Activated CD4-positive, CD25-positive, alpha-beta regulatory T cell treated with anti-CD3 and anti-CD28 coated beads, Interleukin-2, amount 50 U/mL, for 16 hours (primary cell): ENCODE results near the gene MAD1L1.

ENCODE experiments used
- DNase-seq: peaks from one replicate; pipeline ENCODE4 v3.0.0-alpha.2; 2020; ENCODE audit warnings: low read depth, low spot score

MAD1L1 gene

DNA sequence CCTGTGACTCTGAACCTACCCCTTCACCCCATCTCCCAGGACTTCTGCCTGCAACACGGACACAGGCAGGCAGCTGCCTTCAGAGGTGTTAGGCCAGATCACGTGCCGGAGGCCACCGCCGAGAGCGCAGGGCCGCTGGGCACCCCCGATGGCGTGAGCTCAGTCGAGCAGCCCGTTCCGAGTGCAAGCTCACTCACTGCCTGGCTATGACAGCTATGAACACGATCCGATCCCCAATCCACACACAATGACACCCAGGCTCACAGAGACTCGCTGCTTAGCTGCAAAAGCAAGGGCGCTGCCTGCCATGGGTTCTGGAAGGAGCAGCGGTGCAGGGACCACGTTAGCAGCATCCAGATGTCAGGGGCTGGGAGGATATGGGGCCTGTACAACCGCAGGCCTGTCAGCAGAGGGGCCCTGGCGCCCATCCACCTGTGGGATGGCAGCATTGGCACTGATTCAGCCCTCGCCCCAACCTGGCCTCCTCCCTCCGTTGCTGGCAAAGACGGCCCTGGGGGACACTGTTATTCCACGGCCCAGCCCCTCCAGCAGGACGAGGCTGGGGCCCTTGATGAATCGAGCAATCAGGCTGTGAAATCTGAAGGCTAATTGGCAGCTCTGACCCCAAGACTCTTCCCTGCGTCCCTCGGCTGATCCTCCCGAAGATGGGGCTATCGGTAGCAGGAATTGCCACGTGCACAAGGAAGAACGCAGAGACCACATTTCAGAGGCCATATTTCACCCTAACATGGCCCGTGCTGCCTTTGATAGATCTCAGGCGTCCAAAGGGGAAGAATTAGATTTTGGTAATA lies 332.6 kb downstream of the MAD1L1 start:
- no peak for DNase-seq

DNA sequence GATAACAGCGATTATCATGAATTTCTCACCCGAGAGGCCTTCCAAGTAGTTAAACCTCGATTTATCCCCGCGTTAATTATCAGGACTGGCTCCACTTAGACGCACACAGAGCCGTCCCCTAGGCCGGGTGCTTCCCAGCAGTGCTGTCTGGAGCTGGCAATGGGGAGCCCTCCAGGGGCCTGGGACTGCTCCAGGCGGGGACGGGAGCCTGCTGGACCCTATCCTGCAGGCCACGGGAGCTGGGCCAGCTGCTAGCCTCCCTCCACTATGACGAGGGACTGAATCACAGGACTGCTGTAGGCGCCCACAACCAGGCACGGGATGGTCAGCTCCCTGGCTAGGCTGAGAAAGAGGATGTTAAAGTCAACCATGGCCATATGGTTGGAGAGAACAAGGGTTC lies 333.5 kb downstream of the MAD1L1 start:
- DNase-seq: no peak

DNA sequence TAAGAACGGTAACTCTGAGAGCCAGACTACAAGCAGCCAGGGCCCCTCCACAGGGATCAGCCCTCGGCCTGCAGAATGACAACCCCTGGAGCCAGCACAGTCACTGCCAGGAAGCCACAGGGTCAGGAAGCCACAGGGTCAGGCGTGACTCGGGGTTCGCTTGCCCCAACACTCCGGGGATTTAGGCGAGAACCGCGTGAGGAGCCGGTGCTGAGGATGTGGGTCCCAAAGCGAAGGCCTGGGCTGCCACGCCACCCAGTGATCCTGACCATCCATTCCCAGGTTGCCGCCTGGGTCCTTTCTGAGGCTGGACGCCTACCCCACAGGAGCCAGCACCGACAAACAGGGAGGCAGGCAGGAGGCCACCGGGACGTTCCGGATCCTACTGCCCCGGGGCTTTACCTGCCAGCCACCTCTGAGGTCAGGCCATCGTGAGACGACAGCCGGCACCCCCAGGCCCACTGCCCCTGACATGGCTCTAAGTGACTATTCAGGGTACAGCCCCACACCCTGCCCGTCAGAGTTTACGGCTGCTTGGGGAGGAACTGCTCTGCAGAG lies 334.0 kb downstream of the MAD1L1 start:
- DNase-seq: no peak

DNA sequence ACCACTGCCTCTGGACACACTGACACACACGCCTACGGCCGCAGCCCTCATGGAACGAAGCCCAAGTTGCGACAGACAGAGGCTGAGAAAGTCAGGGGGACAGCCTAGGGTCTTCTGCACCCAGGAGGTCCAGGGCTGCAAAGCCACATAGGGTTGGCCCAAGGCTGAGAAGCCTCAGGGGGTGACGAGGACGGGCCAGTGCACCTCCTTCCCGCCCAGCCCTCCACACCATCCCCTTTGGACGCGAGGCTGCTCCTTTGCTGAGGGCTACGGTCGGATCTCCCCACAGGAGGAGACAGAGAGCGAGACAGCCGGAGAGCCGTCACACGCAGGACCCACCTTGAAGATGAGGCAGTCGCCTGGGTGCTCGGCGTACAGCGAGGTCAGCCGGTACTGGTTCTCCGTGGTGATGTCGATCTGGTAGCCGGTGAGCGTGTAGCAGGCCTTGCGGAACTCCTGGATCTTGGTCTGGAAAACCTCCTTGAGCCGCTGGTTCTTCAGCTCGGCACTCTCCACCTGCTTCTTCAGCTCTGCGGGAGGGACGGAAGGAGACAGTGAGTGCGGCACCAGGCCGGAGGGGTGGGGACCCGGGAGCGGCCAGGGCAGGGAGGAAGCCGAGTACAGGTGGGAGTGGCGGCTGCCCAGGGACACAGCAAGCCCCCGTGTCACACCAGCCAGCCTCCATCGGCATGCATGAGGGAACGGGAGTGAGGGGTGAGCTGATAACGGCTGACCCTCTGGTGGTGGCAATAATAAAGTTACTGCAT lies 334.7 kb downstream of the MAD1L1 start:
- DNase-seq: no peak

DNA sequence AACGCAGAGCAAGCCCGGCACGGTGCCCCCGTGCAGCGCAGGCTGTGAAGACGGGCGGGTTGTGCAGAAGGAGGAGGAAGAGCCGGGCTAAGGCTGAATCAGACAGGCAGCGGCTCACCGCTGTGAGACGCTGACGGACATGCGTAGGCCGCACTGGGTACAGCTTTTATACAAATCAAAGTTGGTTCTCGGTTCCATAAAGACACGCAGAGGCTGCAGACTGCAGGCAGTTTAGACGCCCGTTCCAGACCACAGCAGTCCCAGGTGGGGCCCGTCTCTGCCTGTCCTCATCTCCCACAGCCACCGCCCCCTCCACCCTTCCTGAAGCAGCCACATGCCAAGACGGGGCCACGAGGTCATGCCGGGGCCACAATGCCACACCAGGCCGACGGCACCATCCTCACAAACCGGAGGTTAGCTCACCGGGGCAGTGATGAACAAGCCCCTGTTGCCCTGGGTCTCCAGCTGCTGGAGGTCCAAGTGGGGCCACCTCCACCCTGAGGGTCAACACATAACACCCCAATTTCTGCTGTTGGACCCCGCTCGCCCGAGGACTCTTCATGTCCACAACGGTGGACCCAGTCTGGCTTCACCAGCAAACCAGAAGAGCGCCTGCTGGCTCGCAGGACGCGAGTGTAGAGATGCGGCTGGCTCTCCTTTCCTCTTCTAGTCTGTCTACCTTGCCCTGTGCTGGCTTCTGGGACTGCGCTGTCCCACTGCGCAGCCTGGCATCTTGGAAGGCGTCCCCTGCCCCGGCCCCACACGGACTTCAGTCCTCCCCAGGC lies 335.5 kb downstream of the MAD1L1 start:
- DNase-seq: no peak

DNA sequence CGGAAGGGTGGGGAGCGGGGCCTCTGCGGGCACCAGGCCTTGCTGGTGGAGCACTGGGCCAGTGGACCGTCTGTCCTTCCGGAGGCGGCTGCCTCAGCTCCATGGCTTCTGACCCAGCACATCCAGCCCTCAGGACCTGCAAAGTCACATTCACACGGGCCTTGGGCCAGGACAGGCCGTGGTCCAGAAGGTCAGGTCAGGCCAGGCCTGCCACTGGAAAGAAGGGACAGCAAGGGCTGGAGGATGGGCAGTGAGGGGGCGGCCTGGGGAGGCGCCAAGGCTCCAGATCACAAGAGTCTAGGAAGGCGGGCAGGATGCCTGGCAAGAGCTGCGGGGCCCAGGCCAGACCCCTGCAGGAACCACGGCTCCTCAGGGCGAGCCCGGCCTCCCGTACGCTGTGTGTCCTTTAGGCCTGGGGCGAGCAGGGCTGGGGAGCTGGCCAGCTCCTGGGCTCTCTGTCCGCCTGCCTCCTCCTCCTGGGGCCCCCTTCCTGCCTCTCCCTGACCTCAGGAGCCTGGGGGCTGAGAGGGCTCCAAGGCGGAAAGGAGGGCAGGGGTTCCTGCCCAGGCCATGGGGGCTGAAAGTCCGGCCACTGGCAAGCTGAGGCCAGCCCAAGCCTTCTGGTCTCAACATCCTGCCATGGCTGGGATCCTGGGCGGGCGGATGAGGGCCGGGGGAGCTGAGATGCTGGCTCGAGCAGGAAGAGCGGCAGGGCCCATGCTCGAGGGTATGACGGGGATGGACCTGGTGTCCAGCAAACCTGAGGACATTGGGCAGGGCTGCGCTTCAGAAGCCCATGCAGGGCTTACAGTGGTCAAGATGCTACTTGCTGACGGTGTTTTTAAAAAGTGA lies 336.9 kb downstream of the MAD1L1 start:
- DNase-seq: no peak

DNA sequence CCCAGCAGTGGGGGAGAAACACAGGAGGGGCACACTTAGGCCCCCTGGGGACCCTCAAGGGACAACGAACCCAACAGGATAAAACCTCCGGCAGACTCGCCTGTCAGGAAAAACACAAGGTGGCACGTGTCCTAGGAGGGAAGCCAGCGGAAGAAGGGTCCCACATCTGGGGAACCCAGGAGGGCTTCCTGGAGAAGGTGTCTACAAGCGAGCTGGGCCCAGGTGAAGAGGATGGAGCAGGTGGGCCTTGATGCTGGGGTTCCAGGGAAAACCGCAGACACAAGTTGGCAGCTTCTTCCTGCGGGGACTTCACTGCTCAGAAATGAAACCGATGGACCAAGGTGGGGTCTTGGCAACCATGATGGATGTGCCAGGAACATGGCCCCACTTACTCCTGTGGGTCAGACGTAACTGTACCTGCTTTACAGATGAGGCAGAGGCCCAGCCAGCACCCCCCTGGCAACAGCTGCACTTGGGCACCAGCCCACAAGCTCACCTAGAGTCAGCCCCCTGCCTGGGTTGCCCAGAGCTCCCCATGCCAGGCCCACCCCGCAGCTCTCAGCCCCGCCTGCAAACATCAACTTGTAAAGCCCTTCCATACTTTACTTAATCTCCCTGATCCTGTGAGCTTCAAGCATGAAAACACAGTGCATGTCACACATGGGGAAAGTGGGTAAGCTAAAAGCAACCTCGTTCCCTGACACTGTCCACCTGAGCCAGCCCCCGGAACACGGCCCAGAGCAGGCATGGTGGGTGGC lies 337.7 kb downstream of the MAD1L1 start:
- no peak for DNase-seq

DNA sequence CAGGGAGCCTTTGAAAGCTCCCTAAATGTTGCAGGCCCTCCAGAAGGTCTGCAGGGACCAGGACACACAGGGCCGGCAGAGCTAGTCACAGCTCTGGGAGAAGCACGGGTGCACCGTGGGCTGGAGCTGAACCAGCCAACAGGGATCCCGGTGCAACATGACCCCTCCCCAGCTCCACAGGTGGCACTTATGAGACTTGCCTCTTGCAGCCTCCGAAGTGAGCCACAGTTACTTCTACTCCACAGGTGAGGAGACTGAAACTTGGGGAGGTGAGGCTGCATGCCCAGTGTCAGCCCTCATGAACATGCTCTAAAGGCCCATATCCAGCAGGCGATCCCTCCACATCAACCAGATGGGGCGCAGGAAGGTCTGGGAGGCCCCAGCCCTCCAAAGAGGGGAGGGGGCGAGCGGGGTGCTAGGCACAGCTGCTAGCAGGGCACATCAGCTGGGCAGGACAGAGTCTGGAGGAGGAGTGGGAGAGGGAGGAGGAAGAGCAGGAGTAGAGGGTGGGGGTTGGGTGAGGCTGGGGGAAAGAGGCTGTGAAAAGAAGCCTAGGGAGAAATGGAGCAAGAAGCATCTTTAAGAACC lies 338.3 kb downstream of the MAD1L1 start:
- no peak for DNase-seq

DNA sequence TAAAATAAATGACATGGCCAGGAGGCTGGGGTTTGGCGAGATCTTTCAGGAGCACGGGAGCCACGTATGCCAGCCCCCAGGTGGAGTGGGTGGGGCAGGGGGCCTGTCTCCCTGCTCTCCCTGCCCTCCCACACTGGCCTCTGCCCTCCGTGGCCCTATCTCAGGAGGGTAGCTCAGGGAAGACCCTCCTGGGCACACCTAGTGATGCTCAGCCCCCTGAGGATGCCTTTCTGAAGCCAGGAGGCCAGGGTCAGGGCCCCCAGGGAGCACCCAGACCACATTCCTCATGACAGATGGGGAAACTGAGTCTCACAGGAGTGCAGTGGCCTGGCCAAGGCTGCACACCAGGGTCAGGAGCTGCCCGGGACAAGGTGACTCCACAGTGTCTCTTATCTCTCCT lies 339.3 kb downstream of the MAD1L1 start:
- no peak for DNase-seq

DNA sequence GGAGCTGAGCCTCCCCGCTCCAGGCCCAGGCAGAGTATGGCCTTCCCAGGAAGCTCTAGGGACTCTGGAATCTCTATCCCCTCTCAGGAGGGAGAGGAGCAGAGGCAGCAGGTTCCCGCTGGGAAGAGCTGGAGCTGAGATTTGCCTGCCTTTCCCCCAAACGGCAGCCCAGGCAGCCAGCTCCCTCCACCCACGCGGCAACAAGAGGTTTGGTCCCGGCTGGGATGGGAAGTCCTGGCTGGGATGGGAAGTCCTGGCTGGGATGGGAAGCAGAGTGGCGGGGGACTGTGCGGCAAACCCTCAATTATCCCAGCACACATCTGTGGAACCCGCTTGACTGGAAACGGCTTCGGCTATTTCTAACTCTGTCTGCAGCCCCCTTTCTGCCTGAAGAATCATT lies 339.7 kb downstream of the MAD1L1 start:
- DNase-seq: no peak

DNA sequence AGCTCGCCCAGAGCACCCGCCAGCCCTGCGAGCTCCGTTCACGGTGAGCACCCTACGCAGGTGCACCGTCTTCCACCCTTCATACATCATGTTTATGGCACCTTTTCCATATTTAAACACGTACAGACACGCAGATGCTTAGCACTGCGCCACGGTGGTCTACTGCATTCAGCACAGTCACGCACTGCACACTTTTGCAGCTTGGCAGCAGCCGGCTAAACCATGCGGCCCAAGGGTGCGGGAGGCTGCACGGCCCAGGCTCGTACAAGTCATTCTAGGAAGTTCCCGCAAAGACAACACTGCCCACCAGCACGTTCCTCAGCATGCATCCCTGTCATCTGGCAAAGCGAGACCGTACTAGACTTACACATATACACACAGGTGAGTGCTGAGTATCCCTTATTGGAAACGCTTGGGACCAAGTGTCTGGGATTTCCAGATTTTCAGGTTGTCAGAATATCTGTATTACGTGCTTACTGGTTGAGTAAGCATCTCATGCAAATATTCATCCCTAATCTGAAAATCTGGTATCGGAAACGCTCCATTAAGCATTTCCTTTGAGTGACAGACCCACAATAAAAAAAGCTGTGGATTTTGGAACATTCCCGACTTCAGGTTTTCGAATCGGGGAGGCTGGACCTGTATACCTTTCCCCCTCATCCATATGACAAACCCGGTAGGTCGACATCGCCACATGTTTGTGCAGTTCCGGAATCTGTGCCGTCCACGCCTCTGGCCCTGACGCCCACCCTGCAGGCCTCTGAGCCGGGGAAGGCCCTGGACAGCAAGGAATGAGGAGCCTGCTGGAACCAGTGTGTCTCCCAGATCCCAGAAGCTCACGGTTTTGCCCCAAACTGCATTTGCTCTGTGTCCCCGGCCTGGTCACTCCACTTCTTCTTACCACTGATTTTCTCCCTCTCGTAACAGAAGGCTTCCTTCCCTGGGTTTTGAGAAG lies 340.5 kb downstream of the MAD1L1 start:
- no peak for DNase-seq

DNA sequence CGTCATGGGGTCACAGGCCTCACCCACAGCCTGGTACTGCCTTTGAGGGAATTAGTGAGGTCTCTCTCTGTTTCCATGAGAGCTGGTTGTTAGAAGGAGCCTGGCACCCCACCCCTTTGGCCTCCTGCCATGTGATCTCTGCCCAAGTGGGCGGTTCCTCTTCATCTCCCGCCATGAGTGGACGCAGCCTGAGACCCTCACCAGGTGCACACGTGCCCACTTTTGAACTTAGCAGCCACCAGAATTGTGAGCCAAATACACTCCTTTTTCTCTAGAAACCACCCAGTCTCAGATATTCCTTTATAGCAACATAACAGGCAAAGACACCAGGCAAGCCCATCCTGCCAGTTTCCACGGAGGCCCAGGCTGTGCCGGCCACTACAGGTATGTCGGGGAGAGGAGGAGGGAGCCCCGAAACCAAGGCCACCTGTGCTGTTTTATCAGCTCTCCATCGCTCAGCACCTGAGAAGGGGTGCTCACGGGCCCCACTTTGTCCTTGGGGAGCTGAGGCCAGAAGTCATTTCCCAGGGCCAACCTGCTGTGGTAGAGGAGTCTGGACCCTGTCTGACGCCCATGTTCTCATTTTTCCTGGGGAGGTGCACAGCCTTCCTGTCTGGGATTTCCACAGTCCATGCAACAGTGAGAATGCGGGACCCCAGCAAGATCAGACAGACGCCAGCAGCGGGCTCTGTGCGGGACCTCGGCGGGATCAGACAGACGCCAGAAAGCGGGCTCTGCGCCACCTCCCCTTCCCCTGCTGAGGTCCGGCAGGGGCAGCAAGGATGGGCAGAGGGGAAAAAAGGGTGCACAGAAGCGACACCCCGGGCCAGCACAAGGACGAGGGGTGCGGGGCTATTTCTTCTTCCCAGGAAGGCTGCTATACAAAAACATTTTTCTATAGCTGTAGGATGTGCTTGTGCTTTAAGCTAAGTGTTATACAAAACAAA lies 342.2 kb downstream of the MAD1L1 start:
- DNase-seq: no peak

DNA sequence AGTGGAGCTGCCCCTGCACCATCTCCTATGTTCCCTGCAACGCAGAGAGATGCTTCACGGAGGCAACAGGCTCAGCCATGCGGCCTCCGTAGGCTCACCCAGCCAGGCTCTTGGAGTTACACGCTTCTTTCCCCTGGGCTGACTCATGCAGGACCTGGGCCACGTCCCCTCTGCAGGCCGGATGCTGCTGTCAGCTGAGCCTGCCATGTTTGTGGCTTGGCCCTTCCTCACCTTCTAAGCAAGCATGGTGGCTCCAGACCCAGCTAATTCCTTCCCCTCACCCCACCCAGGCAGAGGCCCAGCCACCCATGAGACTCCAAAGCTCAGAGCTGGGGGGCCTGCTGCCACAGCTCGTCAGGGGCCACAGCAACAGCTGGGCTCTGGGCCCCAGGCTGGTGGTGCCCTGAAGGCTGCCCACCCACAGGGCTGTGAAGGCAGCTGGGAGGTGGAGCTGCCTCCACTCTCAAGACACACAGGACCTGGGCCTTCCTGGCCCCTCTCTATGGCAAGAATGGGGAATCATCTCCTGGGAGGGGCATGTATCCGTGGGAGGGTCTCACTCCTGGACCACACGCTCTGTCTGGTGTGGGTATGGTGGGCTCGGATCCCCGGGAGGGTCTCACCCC lies 343.1 kb downstream of the MAD1L1 start:
- no peak for DNase-seq

DNA sequence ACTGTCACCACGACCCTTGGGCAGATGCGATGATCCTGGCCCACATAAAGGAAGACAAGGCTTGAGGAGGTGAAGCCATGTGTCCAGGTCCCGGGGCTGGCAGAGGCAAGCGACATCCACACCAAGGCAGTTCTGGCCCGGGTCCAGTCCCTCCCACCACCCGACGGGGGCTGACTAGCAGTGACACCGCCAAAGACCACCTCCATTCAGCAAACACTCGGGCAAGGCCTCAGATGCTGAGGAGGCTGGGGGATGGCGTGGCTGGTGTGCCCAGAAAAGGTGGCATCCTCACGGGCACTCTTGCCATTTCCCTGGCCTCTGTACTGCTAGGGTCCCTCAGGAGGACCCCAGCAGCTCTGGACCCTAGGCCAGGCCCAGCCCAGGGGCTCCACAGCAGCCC lies 343.7 kb downstream of the MAD1L1 start:
- DNase-seq: no peak

DNA sequence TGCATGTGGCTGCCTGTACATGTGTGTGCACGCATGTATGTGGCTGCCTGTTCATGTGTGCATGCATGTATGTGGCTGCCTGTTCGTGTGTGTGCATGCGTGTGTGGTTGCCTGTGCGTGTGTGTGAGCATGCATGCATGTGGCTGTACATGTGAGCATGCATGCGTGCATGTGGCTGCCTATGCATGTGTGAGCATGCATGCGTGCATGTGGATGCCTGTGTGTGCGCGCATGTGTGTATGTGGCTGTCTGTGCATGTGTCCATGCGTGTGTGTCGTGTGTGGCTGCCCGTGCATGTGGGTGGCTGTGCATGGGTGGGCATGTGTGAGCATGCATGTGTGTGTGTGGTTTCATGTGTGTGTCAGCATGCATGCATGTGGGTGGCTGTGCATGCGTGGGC lies 344.3 kb downstream of the MAD1L1 start:
- no peak for DNase-seq

DNA sequence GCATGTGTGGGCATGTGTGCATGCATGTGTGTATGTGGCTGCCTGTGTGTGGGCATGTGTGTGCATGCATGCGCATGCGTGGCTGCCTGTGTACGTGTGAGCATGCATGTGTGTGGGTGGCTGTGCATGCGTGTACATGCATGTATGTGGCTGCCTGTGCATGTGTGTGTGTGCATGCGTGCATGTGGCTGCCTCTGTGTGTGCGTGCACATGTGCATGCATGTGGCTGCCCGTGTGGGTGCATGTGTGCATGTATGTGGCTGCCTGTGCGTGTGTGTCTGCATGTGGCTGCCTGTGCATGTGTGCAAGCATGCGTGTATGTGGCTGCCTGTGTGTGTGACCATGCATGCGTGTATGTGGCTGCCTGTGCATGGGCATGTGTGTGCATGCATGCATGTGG lies 345.5 kb downstream of the MAD1L1 start:
- no peak for DNase-seq

DNA sequence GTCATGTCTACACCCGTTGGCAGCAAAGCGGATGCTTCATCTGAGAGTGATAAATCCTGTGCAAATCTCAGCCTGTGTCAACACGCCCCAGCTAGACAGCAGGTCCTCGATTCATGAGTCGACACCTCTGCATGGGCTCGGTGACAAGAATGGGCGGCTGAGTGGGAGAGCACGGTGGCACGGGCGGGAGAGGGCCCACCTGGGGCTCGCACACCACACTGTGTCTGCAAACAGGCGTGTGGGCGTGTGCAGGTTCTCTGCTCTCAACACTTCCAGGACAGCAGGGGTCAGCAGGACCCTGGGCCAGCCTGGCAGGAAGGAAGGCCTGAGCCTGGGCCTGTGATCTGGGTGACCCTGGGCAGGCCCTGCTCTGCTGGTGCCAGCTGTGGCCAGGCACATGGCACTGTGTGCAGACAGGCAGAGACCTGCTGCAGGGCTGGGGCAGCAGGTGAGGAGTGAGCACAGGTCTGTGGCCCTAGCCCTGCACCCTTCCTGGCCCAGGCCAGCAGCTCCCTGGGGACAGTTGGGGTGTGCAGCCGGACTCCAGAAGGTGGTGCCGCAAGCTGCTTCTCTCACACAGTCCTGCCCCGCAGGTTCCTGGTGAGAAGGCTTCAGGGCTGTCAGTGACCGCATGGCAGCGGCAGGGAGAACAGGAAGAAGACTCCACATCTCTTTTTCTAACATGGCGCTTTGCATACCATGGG lies 346.2 kb downstream of the MAD1L1 start:
- no peak for DNase-seq
